Measurements from ENCODE around the gene SPOCK2.

GRCh38 chr10:72114706-72115450 lies 26.5 kb upstream of the SPOCK2 start:
- no peak for TF ChIP-seq CTCF (IDR thresholded peaks at IDR 0.05)
- TF ChIP-seq POLR2A (IDR thresholded peaks at IDR 0.05; ENCODE audit: low read depth): no peak
- no peak for TF ChIP-seq EP300 (IDR thresholded peaks at IDR 0.05)

All from esophagus muscularis mucosa (tissue), 4 donors.